SK-N-SH treated with all-trans-retinoic acid at 6 μM for 48 hours (cell line): ENCODE measurements around the gene HSD3B2.

Experiments used
- ATAC-seq: fragments of 200-7000 bp; cut with Tn5 transposase; 3 replicates; pipeline ENCODE4 v1.9.1; 2020; ENCODE audit warnings: mild to moderate bottlenecking, moderate library complexity
- ARNTL ChIP-seq: fragments of 450-650 bp; formaldehyde crosslinking; IDR thresholded peaks from 2 replicates; pipeline ENCODE4 v1.5.0; 2020; ENCODE audit warnings: low read depth, mild to moderate bottlenecking, moderate library complexity, borderline replicate concordance
- BACH2 ChIP-seq: fragments of 250-450 bp; sonication (Bioruptor Pico); IDR thresholded peaks from 2 replicates; pipeline ENCODE4 v1.9.0; 2021; ENCODE audit warnings: mild to moderate bottlenecking, borderline replicate concordance
- CREB5 ChIP-seq: fragments of 250-450 bp; sonication (Bioruptor Pico); IDR thresholded peaks from 2 replicates; pipeline ENCODE4 v1.5.1; 2020; ENCODE audit warnings: low read depth, mild to moderate bottlenecking, moderate library complexity
- CSDC2 ChIP-seq: fragments of 250-450 bp; sonication (Bioruptor Pico); IDR thresholded peaks from 2 replicates; pipeline ENCODE4 v1.5.0; 2020; ENCODE audit warnings: mild to moderate bottlenecking, moderate library complexity
- ESRRG ChIP-seq: fragments of 250-450 bp; sonication (Bioruptor Pico); IDR thresholded peaks from 2 replicates; pipeline ENCODE4 v1.6.1; 2021; ENCODE audit warnings: mild to moderate bottlenecking
- GLIS3 ChIP-seq: fragments of 250-450 bp; sonication (Bioruptor Pico); IDR thresholded peaks from 2 replicates; pipeline ENCODE4 v1.5.0; 2020; ENCODE audit warnings: mild to moderate bottlenecking, moderate library complexity
- ISL1 ChIP-seq: fragments of 250-450 bp; sonication (Bioruptor Pico); IDR thresholded peaks from 2 replicates; pipeline ENCODE4 v2.1.2; 2022; ENCODE audit warnings: mild to moderate bottlenecking, moderate library complexity
- OSR1 ChIP-seq: fragments of 250-450 bp; sonication (Bioruptor Pico); IDR thresholded peaks from 2 replicates; pipeline ENCODE4 v1.8.0; 2022; ENCODE audit warnings: moderate library complexity, mild to moderate bottlenecking, inconsistent platforms
- PPARA ChIP-seq: fragments of 250-450 bp; sonication (Bioruptor Pico); IDR thresholded peaks from 2 replicates; pipeline ENCODE4 v1.5.0; 2020; ENCODE audit warnings: mild to moderate bottlenecking, borderline replicate concordance
- RARB ChIP-seq: fragments of 250-450 bp; sonication (Bioruptor Pico); IDR thresholded peaks from 2 replicates; pipeline ENCODE4 v1.8.0; 2021; ENCODE audit warnings: mild to moderate bottlenecking, moderate library complexity
- SNAI2 ChIP-seq: fragments of 250-450 bp; sonication (Bioruptor Pico); IDR thresholded peaks from 2 replicates; pipeline ENCODE4 v1.5.0; 2020; ENCODE audit warnings: mild to moderate bottlenecking, moderate library complexity
- TCF4 ChIP-seq: fragments of 250-450 bp; sonication (Bioruptor Pico); IDR thresholded peaks from 2 replicates; pipeline ENCODE4 v1.8.0; 2021; ENCODE audit warnings: mild to moderate bottlenecking, moderate library complexity, borderline replicate concordance
- TOX ChIP-seq: fragments of 250-450 bp; sonication (Bioruptor Pico); IDR thresholded peaks from 2 replicates; pipeline ENCODE4 v1.8.0; 2021; ENCODE audit warnings: mild to moderate bottlenecking, moderate library complexity, borderline replicate concordance
- ZC3H10 ChIP-seq: fragments of 250-450 bp; sonication (Bioruptor Pico); IDR thresholded peaks from 2 replicates; pipeline ENCODE4 v1.5.1; 2021; ENCODE audit warnings: mild to moderate bottlenecking, moderate library complexity
- ZFP3 ChIP-seq: fragments of 250-450 bp; sonication (Bioruptor Pico); IDR thresholded peaks from 2 replicates; pipeline ENCODE4 v1.5.0; 2020; ENCODE audit warnings: mild to moderate bottlenecking, moderate library complexity
- ZFP30 ChIP-seq: fragments of 450-650 bp; formaldehyde crosslinking; IDR thresholded peaks from 2 replicates; pipeline ENCODE4 v1.5.0; 2022; ENCODE audit warnings: mild to moderate bottlenecking, moderate library complexity
- ZNF8 ChIP-seq: fragments of 450-650 bp; formaldehyde crosslinking; IDR thresholded peaks from 2 replicates; pipeline ENCODE4 v1.5.0; 2020; ENCODE audit warnings: mild to moderate bottlenecking, moderate library complexity
- TF ChIP-seq, protein P1 (sequence below): fragments of 250-450 bp; sonication (Bioruptor Pico); IDR thresholded peaks from 2 replicates; pipeline ENCODE4 v1.5.1; 2021; ENCODE audit warnings: mild to moderate bottlenecking, moderate library complexity
- TF ChIP-seq, protein P2 (sequence below): fragments of 250-450 bp; sonication (Bioruptor Pico); IDR thresholded peaks from 2 replicates; pipeline ENCODE4 v1.8.0; 2020; ENCODE audit warnings: mild to moderate bottlenecking, moderate library complexity, borderline replicate concordance
- TF ChIP-seq, protein P3 (sequence below): fragments of 250-450 bp; sonication (Bioruptor Pico); IDR thresholded peaks from 2 replicates; pipeline ENCODE4 v1.8.0; 2021; ENCODE audit warnings: low read depth, mild to moderate bottlenecking, moderate library complexity, borderline replicate concordance
- TF ChIP-seq, protein P4 (sequence below): fragments of 250-450 bp; sonication (Bioruptor Pico); IDR thresholded peaks from 2 replicates; pipeline ENCODE4 v1.5.0; 2020; ENCODE audit warnings: mild to moderate bottlenecking, moderate library complexity

The HSD3B2 gene

GRCh38 chr1:119466445-119466844 lies 51.5 kb downstream of the HSD3B2 start:
- TF ChIP-seq, protein P1, sequence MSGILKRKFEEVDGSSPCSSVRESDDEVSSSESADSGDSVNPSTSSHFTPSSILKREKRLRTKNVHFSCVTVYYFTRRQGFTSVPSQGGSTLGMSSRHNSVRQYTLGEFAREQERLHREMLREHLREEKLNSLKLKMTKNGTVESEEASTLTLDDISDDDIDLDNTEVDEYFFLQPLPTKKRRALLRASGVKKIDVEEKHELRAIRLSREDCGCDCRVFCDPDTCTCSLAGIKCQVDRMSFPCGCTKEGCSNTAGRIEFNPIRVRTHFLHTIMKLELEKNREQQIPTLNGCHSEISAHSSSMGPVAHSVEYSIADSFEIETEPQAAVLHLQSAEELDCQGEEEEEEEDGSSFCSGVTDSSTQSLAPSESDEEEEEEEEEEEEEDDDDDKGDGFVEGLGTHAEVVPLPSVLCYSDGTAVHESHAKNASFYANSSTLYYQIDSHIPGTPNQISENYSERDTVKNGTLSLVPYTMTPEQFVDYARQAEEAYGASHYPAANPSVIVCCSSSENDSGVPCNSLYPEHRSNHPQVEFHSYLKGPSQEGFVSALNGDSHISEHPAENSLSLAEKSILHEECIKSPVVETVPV (CRISPR knock-in tag) = no peak
- no peak for TF ChIP-seq BACH2 (CRISPR knock-in tag)
- ATAC-seq = no peak

- TF ChIP-seq ZC3H10 (CRISPR knock-in tag) = no peak
- TF ChIP-seq, protein P1 (CRISPR knock-in tag) = no peak
- TF ChIP-seq OSR1 (CRISPR knock-in tag) = no peak
- TF ChIP-seq, protein P2, sequence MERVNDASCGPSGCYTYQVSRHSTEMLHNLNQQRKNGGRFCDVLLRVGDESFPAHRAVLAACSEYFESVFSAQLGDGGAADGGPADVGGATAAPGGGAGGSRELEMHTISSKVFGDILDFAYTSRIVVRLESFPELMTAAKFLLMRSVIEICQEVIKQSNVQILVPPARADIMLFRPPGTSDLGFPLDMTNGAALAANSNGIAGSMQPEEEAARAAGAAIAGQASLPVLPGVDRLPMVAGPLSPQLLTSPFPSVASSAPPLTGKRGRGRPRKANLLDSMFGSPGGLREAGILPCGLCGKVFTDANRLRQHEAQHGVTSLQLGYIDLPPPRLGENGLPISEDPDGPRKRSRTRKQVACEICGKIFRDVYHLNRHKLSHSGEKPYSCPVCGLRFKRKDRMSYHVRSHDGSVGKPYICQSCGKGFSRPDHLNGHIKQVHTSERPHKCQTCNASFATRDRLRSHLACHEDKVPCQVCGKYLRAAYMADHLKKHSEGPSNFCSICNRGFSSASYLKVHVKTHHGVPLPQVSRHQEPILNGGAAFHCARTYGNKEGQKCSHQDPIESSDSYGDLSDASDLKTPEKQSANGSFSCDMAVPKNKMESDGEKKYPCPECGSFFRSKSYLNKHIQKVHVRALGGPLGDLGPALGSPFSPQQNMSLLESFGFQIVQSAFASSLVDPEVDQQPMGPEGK (CRISPR knock-in tag) = no peak
- TF ChIP-seq TCF4 (CRISPR knock-in tag) = no peak
- TF ChIP-seq SNAI2 (CRISPR knock-in tag) = no peak
These were observed 52.3 kb downstream of the HSD3B2 start for GRCh38 chr1:119467219-119467618.

DNA sequence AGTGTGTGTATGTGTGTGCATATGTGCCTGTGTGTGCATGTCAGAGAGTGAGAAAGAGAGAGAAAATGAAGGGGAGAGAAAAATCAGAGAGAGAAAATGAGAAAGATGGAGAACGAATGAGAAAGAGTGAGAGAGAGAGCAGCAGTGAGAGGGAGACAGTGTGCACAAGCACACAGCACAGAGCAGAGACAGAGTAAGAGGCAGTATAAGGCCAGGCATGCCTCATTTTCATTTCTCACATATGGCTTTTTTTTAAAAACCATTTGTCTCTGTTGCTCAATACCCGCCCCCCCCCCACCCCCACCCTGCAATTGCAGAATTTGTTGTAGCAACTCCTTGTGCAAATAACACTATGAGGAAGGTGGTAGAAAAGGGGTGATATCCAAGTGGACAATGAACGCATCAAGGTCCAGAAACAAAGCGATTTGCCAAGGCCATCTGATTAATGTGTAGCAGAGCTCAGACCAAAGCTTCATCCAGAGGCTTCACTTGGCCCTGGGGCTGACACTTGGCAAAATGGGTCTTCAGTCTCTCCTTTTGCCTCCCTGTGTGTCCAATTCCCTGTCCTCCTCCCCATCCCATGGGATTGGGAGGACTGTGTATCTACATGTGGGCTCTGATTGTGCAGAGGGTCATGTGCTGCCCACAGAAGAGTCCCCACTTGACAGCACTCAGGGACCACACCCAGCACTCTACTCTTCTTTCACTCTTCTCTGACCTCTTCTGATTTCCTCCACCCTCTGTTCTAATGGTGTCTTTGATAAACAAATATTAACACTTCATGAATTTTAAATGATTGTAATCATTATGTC lies 53.1 kb downstream of the HSD3B2 start:
- TF ChIP-seq TOX (CRISPR knock-in tag) (no peak), ZFP3 (CRISPR knock-in tag) (no peak), ZFP30 (no peak), CREB5 (no peak), ARNTL (no peak), PPARA (CRISPR knock-in tag) (no peak), SNAI2 (CRISPR knock-in tag) (no peak), TCF4 (CRISPR knock-in tag) (no peak), RARB (CRISPR knock-in tag) (no peak), GLIS3 (no peak), ESRRG (CRISPR knock-in tag) (no peak), ISL1 (no peak), CSDC2 (no peak), ZC3H10 (CRISPR knock-in tag) (no peak), ZNF8 (CRISPR knock-in tag) (no peak), OSR1 (CRISPR knock-in tag) (no peak)
- TF ChIP-seq, protein P3, sequence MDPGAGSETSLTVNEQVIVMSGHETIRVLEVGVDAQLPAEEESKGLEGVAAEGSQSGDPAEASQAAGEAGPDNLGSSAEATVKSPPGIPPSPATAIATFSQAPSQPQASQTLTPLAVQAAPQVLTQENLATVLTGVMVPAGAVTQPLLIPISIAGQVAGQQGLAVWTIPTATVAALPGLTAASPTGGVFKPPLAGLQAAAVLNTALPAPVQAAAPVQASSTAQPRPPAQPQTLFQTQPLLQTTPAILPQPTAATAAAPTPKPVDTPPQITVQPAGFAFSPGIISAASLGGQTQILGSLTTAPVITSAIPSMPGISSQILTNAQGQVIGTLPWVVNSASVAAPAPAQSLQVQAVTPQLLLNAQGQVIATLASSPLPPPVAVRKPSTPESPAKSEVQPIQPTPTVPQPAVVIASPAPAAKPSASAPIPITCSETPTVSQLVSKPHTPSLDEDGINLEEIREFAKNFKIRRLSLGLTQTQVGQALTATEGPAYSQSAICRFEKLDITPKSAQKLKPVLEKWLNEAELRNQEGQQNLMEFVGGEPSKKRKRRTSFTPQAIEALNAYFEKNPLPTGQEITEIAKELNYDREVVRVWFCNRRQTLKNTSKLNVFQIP (CRISPR knock-in tag) = no peak
- TF ChIP-seq, protein P2 (CRISPR knock-in tag) = no peak
- TF ChIP-seq, protein P4, sequence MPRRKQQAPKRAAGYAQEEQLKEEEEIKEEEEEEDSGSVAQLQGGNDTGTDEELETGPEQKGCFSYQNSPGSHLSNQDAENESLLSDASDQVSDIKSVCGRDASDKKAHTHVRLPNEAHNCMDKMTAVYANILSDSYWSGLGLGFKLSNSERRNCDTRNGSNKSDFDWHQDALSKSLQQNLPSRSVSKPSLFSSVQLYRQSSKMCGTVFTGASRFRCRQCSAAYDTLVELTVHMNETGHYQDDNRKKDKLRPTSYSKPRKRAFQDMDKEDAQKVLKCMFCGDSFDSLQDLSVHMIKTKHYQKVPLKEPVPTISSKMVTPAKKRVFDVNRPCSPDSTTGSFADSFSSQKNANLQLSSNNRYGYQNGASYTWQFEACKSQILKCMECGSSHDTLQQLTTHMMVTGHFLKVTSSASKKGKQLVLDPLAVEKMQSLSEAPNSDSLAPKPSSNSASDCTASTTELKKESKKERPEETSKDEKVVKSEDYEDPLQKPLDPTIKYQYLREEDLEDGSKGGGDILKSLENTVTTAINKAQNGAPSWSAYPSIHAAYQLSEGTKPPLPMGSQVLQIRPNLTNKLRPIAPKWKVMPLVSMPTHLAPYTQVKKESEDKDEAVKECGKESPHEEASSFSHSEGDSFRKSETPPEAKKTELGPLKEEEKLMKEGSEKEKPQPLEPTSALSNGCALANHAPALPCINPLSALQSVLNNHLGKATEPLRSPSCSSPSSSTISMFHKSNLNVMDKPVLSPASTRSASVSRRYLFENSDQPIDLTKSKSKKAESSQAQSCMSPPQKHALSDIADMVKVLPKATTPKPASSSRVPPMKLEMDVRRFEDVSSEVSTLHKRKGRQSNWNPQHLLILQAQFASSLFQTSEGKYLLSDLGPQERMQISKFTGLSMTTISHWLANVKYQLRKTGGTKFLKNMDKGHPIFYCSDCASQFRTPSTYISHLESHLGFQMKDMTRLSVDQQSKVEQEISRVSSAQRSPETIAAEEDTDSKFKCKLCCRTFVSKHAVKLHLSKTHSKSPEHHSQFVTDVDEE (CRISPR knock-in tag) = no peak
- TF ChIP-seq, protein P1 (CRISPR knock-in tag) = no peak
- no peak for ATAC-seq

More at GRCh38 chr1:119467219-119467618, 52.3 kb downstream of the HSD3B2 start:
- ATAC-seq = no peak
